Muscle layer of colon (tissue), 2 donors: ENCODE data around the gene DLAT.

Source experiments
- H3K27ac ChIP-seq: one replicate; pipeline ENCODE4 v1.7.0; 2013; ENCODE audit warnings: low read depth, mild to moderate bottlenecking, low read length, moderate library complexity
- H3K27me3 ChIP-seq, 2 donors: one replicate each; pipeline ENCODE4 v1.7.0; 2013; ENCODE audit warnings: low read length in 2 of 2, mild to moderate bottlenecking in 2 of 2; ENCODE audit not compliant: insufficient read depth in 2 of 2, control insufficient read depth in 1 of 2
- H3K36me3 ChIP-seq: one replicate; pipeline ENCODE4 v1.7.0; 2013; ENCODE audit warnings: mild to moderate bottlenecking, low read length; ENCODE audit not compliant: insufficient read depth
- H3K4me1 ChIP-seq: one replicate; pipeline ENCODE4 v1.7.0; 2013; ENCODE audit warnings: mild to moderate bottlenecking, low read length; ENCODE audit not compliant: insufficient read depth
- H3K4me3 ChIP-seq, 2 donors: one replicate each; pipeline ENCODE4 v1.7.0; 2013; ENCODE audit warnings: low read length in 2 of 2, low read depth in 1 of 2, mild to moderate bottlenecking in 1 of 2, moderate library complexity in 1 of 2
- H3K9ac ChIP-seq: one replicate; pipeline ENCODE4 v1.7.0; 2013; ENCODE audit warnings: low read length
- H3K9me3 ChIP-seq: one replicate; pipeline ENCODE4 v1.7.0; 2013; ENCODE audit warnings: mild to moderate bottlenecking, low read length
- donor health status: abdominal sarcoma.
- donor health status: Adenocarcinoma of cecum.

The DLAT gene

DNA sequence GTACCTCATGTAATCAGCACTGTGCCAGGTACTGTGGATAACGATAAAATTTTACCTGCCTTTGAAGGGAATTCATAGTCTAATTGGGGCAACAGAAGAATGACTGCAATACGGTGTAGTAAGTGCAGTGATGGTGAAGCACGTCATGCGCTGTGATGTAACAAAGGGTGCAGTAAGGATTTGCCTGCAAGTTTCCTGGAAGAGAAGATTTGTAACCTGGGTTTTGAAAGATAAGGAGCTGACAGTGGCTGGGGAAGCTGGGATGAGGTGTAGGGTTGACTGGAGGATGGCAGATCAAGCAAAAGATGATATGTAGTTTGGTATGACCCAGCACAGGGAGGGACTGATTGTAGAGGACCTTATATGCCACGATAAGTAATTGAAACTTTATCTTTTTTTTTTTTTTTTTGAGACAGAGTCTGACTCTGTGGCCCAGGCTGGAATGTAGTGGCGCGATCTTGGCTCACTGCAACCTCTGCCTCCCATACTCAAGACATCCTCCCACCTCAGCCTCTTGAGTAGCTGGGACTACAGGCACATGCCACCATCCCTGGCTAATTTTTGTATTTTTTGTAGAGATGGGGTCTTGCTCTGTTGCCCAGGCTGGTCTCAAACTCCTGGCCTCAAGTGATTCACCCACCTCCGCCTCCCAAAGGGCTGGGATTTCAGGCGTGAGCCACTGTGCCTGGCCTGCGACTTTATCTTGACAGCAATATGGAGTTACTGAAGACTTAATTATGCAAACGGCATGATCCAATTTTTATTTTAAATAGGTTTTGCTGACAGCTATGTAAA is 72.7 kb downstream of the DLAT start:
- Histone ChIP-seq H3K4me3 (no peak overlapping the region), H3K27ac (no peak overlapping the region), H3K9me3 (no peaks in the 10 kb centered on the region), H3K36me3 (peaks cover 23% of the 10 kb centered on the region), H3K27me3 (no peaks in the 10 kb centered on the region), H3K9ac (no peak overlapping the region), H3K4me1 (no peaks in the 10 kb centered on the region)

DNA sequence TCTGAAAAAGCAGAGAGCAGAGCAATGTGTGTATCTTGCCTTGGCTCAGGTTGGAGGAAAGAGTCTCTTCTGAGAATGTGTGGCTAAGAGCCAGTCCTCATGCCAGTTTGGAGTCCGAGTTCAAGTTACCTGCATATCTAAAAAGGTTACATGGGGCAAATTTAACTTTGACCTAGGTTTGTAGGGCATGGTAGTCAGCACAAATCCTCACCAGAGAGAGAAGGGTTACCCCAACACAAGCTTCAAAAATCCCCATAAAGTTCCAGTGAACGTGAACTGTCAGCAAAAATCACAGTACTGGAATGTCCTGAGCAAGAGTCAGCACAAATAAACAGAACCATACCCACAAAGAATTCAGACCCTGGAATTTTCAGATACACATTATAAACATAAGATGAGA is 75.3 kb downstream of the DLAT start:
- Histone ChIP-seq H3K27me3 (no peaks in the 10 kb centered on the region), H3K4me3 (no peak overlapping the region), H3K36me3 (peaks cover 13% of the 10 kb centered on the region), H3K27ac (no peak overlapping the region), H3K4me1 (no peaks in the 10 kb centered on the region), H3K9ac (no peak overlapping the region), H3K9me3 (no peaks in the 10 kb centered on the region)

DNA sequence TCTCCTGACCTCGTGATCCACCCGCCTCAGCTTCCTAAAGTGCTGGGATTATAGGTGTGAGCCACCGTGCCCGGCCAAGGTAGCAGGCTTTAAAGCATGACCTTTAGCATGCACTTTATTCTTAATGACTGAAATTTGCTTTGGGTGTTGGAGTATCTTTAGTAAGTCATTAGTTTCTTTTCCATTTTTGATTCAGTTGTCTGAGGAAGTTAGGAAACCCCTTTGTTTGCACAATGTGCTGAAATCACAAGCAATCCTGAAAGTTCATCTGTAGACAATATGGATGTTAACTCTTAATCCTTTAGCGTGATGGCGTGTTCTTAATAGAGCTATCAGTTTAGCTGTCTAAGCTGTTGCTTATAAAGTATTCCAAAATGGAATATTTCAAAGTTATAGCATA is 78.2 kb downstream of the DLAT start:
- Histone ChIP-seq H3K27ac (no peak overlapping the region), H3K4me3 (no peak overlapping the region), H3K9me3 (no peaks in the 10 kb centered on the region), H3K36me3 (no peaks in the 10 kb centered on the region), H3K9ac (no peak overlapping the region), H3K4me1 (no peaks in the 10 kb centered on the region), H3K27me3 (no peaks in the 10 kb centered on the region)

DNA sequence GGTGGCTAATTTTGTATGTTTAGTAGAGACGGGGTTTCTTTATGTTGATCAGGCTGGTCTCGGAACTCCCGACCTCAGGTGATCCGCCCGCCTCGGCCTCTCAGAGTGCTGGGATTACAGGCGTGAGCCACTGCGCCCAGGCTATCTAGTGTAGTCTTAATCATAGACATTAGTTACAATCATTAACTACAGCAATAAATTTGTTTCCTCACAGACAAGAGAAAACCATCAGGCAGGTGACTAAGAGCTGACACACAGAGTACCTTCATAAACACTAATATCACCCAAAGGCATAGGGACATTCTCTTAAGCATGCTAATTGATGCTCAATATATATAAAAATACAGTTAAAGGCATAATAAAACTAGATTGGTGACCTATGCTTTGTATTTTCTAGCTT is 80.9 kb downstream of the DLAT start:
- Histone ChIP-seq H3K4me1 (no peaks in the 10 kb centered on the region), H3K27ac (no peak overlapping the region), H3K4me3 (no peak overlapping the region), H3K9ac (no peak overlapping the region), H3K36me3 (no peaks in the 10 kb centered on the region), H3K9me3 (no peaks in the 10 kb centered on the region), H3K27me3 (no peaks in the 10 kb centered on the region)
